ENCODE data around the gene LDB2.

The LDB2 gene

DNA sequence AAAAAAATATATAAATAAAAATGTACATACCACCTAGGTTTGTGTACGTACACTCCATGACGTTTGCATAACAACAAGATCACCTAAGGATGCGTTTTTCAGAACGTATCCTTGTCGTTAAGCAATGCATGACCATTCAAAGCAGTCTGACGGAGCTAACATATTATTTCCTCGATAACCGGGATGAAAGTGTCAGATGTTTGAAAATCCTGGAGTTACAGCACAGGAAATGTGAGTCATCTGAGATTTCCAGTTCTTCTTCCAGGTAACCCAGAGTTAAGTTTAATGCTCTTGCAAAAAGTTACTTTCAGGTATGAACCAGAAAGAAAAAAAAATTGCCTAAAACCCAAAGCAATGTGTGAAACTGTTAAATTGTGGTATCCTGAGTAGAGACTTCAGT, 107.9 kb downstream of the LDB2 start:
- no peak for DNase-seq

- DNase-seq = no peak
These were observed 109.6 kb downstream of the LDB2 start for GRCh38 chr4:16788868-16789267.

DNA sequence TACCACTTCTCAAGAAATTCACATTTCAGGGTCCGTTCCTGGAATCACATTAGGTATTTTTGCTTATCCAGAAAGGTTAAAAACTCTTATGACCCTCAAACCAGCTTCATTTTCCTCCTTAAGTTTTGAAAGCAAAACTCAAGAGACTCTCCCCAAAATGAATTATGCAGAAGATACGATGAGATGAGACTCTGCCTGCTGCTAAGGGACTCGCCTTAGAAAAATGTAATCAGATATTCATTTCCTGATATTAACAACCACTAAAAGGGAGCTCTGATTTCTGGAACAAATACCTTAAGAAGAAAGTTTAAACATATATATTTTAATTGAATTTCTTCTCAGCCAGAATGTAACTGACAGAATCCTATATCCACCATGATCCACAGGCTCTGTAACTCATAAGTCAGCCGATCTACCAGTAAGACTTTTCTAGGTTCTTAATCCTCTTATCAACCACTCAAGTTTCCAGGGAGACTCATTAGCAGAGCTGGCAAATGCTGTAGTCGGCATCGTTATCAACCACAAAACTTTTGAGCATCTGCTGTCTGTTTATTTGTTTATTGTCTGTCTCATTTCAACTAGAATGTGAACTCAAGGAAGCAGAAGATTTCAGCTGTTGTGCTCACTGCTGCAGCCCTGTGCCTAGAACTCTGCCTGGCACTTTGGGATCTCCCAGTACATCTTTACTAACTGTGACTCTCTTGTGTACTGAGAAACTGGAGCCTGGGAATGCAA, 112.5 kb downstream of the LDB2 start:
- DNase-seq = no peak

DNA sequence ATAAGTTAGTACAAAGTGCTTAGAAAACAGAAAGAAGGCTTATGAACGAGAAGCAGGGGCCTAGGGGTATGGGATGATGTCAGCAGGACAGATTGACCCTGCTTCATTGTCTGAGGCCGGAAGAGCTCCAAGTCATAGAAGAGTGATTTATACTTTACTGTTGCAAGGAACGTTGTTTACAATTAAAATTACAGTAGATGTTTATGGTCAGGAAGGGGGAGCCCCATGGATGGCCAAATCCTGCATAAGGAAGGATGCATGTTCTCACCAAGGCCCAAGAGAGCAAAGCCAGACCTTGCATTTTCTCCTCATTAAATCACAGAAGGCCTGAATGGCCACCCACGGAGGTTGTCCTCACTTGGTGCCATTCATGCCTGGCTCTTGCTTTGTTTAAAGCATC, 115.3 kb downstream of the LDB2 start:
- DNase-seq = no peak

GRCh38 chr4:16779028-16779675, 119.3 kb downstream of the LDB2 start:
- no peak for DNase-seq

GRCh38 chr4:16777726-16778125, 120.7 kb downstream of the LDB2 start:
- DNase-seq = no peak

GRCh38 chr4:16775411-16776154, 122.9 kb downstream of the LDB2 start:
- no peak for DNase-seq

- no peak for DNase-seq
These were observed 126.0 kb downstream of the LDB2 start for GRCh38 chr4:16772366-16772850.

- no peak for DNase-seq
These were observed 127.6 kb downstream of the LDB2 start for GRCh38 chr4:16770710-16771285.

DNA sequence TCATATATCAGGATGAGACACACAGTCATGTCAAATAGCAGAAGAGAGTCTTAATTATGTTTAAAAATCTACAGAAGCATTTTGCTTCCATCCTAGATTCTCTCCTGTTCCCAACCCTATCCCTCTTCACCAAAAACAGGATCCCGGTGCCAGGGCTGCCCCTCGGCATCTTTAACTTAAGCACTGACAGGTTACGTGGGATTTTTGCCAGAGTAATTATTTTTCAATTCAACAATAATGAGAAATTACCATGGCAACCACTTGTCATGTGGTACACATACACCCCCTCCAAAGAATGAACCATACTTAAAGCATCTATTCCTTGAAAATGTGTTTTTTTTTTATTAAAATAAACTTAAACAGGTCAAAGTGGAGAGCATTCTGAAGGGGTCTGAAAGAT, 130.6 kb downstream of the LDB2 start:
- DNase-seq = no peak

DNA sequence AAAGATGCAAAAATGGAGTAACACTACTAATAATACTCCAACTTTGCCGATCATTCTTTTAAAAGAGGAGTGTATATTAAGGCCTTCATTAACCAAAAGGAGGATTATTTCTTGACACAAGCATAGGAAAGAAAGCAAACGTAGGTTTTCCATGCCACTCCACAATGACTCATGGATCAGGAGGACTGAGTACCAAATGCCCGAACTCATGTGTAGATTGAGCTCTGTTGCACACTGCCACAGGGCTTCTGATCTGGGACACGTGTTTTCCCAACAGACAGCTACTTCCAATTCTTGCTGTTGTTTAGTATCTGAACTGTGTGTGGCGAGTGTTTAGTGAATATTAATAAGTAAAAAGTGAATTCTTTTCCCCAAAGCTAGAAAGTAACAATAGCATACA, 131.2 kb downstream of the LDB2 start:
- DNase-seq = no peak

- no peak for DNase-seq
These were observed 132.9 kb downstream of the LDB2 start for GRCh38 chr4:16765546-16765945.

GRCh38 chr4:16764622-16765021, 133.8 kb downstream of the LDB2 start:
- DNase-seq = no peak

GRCh38 chr4:16760617-16761363, 137.7 kb downstream of the LDB2 start:
- no peak for DNase-seq

- DNase-seq = no peak
These were observed 138.4 kb downstream of the LDB2 start for GRCh38 chr4:16759931-16760582.

- DNase-seq = no peak
These were observed 139.6 kb downstream of the LDB2 start for GRCh38 chr4:16758816-16759215.

DNA sequence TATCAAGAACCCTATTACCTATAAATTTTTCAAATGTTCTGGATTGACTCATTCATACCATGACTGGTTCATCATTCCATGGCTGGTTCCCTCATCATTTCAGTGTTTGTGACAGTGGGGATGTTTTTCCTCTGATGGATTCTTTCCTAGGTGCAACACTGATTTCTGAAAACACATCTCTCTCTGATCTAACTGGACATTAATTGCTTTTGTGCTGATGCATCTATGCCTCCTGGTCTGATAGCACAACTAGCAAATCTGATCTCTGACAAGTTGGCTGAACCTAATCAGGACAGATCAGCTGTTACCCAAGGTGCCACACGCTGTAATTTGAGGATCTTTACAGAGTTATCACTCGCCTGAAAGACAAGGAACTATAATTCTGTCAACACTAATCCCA, 140.2 kb downstream of the LDB2 start:
- no peak for DNase-seq

- DNase-seq = no peak
These were observed 141.3 kb downstream of the LDB2 start for GRCh38 chr4:16757080-16757521.

DNA sequence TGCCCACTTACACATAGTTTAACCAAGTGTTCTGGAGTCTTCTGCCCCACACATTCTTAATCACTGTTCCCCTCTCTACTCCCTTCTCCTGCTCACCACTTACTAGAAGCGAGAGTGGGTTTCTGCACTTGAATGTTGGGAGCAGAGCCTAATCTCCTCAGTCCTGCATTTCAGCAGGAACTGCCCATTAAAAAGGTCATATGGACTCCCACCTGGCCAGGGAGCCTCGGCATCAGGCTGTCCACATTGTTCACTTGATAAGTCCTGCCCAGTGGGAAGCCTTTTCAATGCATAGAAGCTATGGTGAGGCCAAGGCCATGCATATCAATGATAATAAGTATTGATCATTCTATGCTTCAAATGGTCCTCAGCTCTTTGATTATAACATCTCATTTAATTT, 144.3 kb downstream of the LDB2 start:
- no peak for DNase-seq

- DNase-seq = no peak
These were observed 146.3 kb downstream of the LDB2 start for GRCh38 chr4:16752150-16752549.

DNA sequence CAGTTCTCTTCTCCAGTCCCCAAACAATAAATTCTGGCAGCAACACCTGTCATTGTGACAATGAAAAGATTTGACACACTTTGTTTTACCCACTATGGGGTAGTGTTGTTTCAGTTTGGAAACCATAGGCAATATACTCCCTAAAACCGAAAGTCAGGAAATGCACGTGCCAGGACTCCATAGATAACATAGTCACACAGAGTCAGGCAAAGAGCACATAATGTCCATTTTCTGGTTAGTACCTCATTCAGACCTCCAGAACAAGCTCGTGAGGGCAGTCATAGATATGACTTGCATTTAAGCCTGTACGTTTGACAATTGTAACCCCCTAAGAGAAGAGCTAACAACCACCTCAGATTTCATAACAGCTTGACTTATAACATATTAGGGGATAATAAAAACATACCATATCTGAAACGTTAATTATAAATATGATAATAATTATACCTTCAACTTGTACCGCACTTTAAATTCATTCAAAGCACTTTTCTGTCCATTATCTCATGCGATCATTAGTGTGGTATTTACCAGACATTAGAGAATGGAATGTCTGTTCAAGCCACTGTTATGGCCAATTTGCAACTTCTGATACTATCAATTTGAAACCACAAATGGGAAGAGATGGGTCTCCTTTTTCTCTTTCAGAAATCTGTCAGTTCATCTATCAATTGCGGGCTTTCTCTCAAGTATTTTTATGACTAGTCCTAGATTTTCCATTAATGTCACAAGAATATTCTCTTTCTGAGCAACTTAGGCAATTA, 147.4 kb downstream of the LDB2 start:
- DNase-seq = no peak

Measured in AML-193 (cell line).